HFF-Myc (cell line): Measurements from ENCODE around the gene APOBEC3B.

Experiments
- DNase-seq: peaks from one replicate; pipeline ENCODE4 v3.0.0-alpha.2; 2011; ENCODE audit warnings: low read depth; ENCODE audit errors: extremely low read depth
- H3K4me3 ChIP-seq: replicated peaks from 2 replicates; pipeline ENCODE4 v1.5.1; 2011; ENCODE audit warnings: low read depth, mild to moderate bottlenecking, control low read depth, low read length
- TF ChIP-seq, protein P1 (sequence below): IDR thresholded peaks from 2 replicates; pipeline ENCODE4 v1.5.1; 2012; ENCODE audit warnings: mild to moderate bottlenecking, low read depth, low read length, control low read depth; ENCODE audit errors: missing control alignments

APOBEC3B gene

DNA sequence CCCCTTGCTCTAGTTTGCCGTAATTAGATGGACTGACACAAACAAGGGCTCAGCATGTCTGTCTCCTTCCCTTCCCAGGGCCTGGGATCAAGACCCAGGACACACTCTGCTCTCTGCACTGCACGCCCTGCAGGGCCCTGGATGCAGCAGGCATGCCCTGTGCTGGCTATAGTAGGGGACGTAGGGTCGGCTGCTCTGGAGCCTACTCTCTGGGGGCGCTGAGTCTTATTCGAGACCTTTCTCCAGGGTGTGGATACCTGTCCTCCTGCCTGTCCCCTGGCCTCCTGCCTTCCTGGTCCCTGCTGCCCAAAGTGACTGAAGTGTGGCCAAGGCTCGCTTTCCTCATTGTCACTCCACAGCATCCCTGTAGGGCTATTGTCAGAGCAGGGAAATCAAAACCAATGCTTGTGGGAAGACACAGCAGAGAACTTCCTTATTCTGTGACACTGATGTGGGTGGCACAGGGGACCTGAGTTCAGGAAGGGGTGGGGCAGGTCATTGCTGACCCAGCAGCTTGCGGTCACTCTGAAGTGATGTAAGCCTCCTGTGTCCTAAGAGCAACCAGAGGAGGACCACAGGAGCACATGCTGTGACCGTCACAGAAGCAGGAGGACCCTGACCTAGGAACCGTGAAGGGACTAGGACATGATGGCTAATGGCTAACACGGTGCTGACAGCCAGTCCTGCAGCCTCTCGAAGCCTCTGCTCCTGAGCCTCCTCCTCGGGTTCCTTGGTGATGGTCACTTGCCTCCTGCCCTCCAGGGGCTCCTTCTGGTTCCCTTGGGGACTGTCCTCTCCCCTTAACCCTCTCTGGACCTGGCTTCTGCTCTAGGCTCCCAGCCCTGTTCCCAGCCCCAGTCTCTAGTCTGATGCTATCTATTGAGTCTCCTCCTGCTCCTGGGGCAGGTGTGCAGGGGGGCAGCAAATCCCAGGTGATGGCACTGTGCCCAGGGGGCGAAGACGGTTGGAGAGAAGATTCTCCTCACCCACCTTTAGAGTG is 14.4 kb upstream of the APOBEC3B start:
- DNase-seq = no peak
- TF ChIP-seq, protein P1, sequence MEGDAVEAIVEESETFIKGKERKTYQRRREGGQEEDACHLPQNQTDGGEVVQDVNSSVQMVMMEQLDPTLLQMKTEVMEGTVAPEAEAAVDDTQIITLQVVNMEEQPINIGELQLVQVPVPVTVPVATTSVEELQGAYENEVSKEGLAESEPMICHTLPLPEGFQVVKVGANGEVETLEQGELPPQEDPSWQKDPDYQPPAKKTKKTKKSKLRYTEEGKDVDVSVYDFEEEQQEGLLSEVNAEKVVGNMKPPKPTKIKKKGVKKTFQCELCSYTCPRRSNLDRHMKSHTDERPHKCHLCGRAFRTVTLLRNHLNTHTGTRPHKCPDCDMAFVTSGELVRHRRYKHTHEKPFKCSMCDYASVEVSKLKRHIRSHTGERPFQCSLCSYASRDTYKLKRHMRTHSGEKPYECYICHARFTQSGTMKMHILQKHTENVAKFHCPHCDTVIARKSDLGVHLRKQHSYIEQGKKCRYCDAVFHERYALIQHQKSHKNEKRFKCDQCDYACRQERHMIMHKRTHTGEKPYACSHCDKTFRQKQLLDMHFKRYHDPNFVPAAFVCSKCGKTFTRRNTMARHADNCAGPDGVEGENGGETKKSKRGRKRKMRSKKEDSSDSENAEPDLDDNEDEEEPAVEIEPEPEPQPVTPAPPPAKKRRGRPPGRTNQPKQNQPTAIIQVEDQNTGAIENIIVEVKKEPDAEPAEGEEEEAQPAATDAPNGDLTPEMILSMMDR = no peak
- H3K4me3 ChIP-seq = no peak overlapping the region

DNA sequence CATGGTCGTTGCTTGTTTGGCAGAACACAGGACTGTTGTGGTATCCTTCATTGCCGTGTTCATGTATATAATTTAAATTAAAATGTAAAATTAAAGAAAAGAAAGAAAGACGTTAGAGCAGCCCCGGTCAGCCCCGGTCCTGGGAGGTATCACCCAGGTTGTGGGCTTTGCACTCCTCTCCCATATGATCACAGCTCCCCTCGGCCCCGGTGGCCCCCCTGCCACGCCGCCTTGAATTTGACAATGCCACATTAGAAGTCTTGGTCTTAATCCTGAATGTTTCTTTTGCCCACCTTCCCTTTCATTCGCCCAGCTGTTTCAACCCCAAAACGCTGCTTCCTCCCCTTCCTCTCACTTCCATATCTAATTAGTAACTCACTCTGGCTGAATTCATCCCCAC is 13.3 kb upstream of the APOBEC3B start:
- H3K4me3 ChIP-seq = no peak overlapping the region
- DNase-seq = no peak
- TF ChIP-seq, protein P1 = no peak

DNA sequence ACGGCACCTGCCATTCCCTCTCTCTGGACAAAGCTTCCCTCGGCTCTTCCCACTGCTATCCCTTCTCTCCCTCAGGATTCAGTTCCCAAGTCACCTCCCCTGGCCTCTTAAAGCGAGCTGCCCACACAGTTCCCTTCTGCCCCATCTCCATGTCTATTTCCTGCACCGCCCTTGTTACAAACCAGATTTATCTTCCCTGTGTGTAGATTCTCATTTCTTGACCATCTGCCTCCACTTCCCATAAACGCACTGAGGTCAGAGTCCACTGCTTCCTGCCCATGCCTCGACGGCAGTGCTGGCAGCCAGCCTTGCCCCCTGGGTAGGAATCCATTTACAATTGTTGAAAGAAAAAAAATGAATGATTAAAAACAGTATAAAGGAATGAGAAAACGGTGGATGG is 11.6 kb upstream of the APOBEC3B start:
- TF ChIP-seq, protein P1 = no peak
- no peak overlapping the region for H3K4me3 ChIP-seq
- no peak for DNase-seq

DNA sequence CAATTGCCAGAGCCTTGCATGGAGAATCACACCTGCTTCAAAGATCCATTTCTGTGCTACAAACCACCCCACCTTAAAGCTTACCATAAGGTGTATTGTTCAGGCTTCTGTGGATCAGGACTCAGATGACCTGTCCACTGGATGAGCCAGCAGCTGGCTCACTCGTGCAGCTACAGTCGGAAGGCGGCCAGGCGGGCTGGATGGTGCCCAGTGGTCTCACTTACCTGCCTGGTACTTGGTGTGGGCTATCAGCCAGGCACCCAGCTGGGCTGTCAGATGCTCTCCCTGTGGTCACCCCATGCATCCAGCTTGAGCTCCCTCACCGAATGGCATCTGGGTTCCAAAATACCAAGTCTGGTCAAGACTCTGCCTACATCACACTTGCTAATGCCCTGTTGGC is 10.9 kb upstream of the APOBEC3B start:
- TF ChIP-seq, protein P1 = no peak
- no peak overlapping the region for H3K4me3 ChIP-seq
- no peak for DNase-seq

DNA sequence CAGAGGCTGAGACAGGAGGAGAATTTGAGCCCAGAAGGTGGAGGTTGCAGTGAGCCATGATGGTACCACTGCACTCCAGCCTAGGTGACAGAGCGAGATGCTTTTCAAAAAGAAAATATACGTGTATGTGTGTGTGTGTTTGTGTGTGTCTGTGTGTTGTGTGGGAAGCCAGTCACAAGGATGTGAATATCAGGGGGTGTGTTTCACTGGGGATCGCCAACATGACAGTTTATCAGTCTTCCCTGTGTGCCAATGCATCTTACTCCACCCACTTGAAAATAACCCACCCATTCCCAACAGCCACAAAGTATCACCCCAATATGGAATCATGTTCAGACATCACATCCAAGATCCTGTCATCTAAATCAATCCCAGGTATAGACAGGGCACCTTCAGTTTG is 10.4 kb upstream of the APOBEC3B start:
- TF ChIP-seq, protein P1 = no peak
- H3K4me3 ChIP-seq = no peak overlapping the region
- DNase-seq = no peak

DNA sequence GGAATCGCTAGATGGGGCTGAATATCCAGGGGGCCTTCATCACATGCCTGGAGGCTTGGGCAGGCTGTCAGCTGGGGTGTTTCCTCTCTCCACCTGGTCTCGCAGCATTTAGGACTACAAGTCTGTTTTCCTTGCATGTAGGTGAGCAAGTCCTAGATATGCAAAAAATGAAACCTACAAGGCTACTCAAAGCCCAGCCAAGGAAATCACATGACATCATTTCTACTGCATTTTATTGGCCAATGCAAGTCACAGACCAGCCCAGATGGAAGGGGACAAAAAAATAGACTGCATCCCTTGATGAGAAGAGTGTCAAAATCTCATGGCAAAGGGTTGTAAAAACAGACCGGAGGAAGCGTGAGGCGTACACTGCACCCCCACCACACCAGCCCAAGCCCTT is 9.6 kb upstream of the APOBEC3B start:
- TF ChIP-seq, protein P1 = no peak
- no peak for DNase-seq
- H3K4me3 ChIP-seq = no peak overlapping the region
